ENCODE measurements around the gene FLNA. TPM values are rescaled to one million over a fixed set of nuclear protein-coding genes. Genes with fewer than 3 reads are reported as not detected.
"Not testable (repeated sequence)": the region's sequence is repeated elsewhere in the genome, so short reads cannot be mapped to it uniquely, and the experiment has no call there.

The FLNA gene
- total RNA-seq, 5 donors from 2014 or later (not counting 1 experiment from before 2014, with no cell fraction given), result 893 to 1,483 (median 1,268) TPM

DNA sequence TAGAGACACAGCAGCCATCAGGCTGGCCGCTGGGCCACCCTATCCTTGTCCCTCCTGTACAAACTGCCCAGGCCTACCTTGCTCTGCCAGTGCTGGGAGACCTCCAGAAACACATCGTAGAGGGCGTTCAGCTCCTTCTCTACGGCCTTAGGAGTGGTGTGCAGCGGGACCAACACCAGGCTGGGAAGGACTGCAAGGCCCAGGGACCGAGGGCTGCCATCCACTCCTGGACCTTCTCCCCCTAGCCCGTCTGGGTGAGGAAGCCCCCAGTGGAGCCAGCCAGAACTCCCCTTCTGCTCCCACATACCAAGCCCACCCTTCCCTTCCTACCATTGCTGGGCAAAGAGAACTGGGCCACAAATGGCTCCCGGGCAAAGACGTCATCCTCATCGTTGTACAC is 28.8 kb upstream of the FLNA start:
- DNase-seq, result no peak
- Histone ChIP-seq H3K4me3 (ENCODE audit: control insufficient read depth in 1 of 2, extremely low read depth in 1 of 2, low read length in 1 of 2) (no peak overlapping the region), H3K9me3 (no peaks in the 10 kb centered on the region), H3K27me3 (replicated peaks in 1 of 2; ENCODE audit: control insufficient read depth in 2 of 2, extremely low read depth in 1 of 2, insufficient read depth in 2 of 2, low read length in 1 of 2) (no peaks in the 10 kb centered on the region), H3K36me3 (ENCODE audit: control insufficient read depth in 2 of 2, extremely low read depth in 1 of 2, insufficient read depth in 1 of 2, low read length in 1 of 2) (peaks cover 0 to 20% of the 10 kb centered on the region in 2 donors), H3K27ac (ENCODE audit: low read length) (no peak overlapping the region), H3K4me1 (ENCODE audit: control insufficient read depth in 1 of 2, extremely low read depth in 1 of 2, insufficient read depth in 2 of 2, low read length in 2 of 2) (peaks cover 3 to 25% of the 10 kb centered on the region in 2 experiments)
- peaks cover 22% of the 10 kb centered on the region for H3K36me3 Mint-ChIP-seq
- WGBS (ENCODE audit: insufficient coverage), result 94% methylated on average over 3 of the region's 10 CpGs
- no peak overlapping the region for H3K27ac Mint-ChIP-seq
- H3K4me1 Mint-ChIP-seq, result peaks cover 17 to 26% (median 20%) of the 10 kb centered on the region in 3 donors
- no peak overlapping the region for H3K4me3 Mint-ChIP-seq
- no peaks in the 10 kb centered on the region for H3K9me3 Mint-ChIP-seq
- ChIA-PET CTCF (no interaction called here), POLR2A (no interaction called here)
- no peaks in the 10 kb centered on the region for H3K27me3 Mint-ChIP-seq
- ATAC-seq (replicated peaks in 1 of 4), result no peak

DNA sequence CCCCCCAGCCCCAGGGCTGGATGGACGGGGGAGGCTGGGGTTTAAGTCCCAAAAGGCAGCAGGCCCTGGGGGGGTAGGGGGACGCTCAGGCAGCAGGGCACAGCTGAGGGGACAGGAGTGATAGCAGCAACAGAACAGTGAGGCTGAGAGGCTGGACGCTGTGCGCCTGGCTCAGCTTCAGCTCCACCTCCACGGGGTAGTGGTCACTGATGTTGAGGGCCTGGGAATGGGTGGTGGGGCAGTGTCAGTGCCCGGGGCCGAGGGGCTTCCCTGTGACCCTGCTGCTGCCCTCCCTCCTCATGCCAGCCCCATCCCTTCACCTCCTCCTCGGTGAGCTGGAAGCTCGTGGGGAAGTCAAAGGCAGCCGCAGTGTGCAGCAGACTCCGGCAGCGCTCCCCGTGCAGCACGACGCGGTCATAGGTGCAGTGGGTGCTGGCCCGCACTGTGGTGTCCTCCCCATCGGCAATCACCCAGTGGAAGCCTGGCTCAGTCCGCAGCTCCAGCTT is 28.2 kb upstream of the FLNA start:
- POLR2A ChIA-PET, result no interaction called here
- no peak overlapping the region for H3K27ac Mint-ChIP-seq
- DNase-seq, result no peak

DNA sequence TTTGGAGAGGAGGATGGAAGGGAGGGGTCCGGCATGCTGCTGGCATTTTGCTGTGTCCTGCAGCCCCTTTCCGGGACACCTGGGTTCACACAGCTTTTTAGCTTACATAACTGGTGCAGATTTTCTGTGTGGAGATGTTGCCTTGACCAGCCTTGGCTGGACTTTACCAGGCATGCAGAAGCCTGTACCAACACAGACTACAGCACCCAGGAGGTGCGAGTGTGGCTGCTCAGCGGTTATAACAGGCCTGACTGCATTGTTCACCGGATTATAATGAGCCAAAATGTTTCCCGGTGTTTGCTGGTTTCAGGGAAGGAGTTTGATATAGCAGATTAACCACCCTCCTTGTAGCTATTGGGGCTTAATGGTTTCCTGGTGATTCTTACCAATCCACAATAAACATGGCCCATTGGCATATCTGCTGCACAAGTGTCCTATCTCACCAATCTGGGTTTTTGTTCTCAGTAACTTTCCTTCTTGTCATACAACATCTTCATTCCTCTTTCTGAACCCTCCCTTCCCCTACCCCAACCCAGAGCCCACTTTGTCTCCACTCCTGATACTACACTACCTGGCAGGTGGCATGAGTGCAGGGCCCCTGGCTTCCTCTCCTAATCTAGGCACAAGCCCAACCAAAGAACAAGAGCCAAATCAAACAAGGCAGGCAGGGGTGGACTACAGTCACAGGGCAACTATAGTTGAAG is 27.6 kb upstream of the FLNA start:
- no peaks in the 10 kb centered on the region for H3K27me3 Mint-ChIP-seq
- peaks cover 0 to 20% of the 10 kb centered on the region in 2 donors for H3K36me3 ChIP-seq (ENCODE audit: control insufficient read depth in 2 of 2, extremely low read depth in 1 of 2, insufficient read depth in 1 of 2, low read length in 1 of 2)
- POLR2A ChIA-PET, result no interaction called here
- H3K27ac ChIP-seq (ENCODE audit: low read length), result no peak overlapping the region
- CTCF ChIA-PET, result interaction anchor here in 1 of 2 donors (0.5 kb wide), 1 partner anchor 22 kb away, joined by 11 read pairs; no protein-coding TSS in a partner anchor
- WGBS (ENCODE audit: insufficient coverage), result no CpG with 5 or more reads among the region's 6 CpGs
- no peak overlapping the region for H3K27ac Mint-ChIP-seq
- peaks cover 3 to 29% of the 10 kb centered on the region in 2 experiments for H3K4me1 ChIP-seq (ENCODE audit: control insufficient read depth in 1 of 2, extremely low read depth in 1 of 2, insufficient read depth in 2 of 2, low read length in 2 of 2)
- H3K36me3 Mint-ChIP-seq, result peaks cover 23% of the 10 kb centered on the region
- H3K4me3 ChIP-seq (ENCODE audit: control insufficient read depth in 1 of 2, extremely low read depth in 1 of 2, low read length in 1 of 2), result no peak overlapping the region
- ATAC-seq (replicated peaks in 1 of 4), result no peak
- H3K4me1 Mint-ChIP-seq, result peaks cover 20 to 28% (median 20%) of the 10 kb centered on the region in 3 donors
- no peaks in the 10 kb centered on the region for H3K9me3 ChIP-seq
- H3K27me3 ChIP-seq (replicated peaks in 1 of 2; ENCODE audit: control insufficient read depth in 2 of 2, extremely low read depth in 1 of 2, insufficient read depth in 2 of 2, low read length in 1 of 2), result no peaks in the 10 kb centered on the region
- no peaks in the 10 kb centered on the region for H3K9me3 Mint-ChIP-seq
- H3K4me3 Mint-ChIP-seq, result no peak overlapping the region
- DNase-seq, result no peak

More for the DNA sequence above, 28.2 kb upstream of the FLNA start:
- Histone ChIP-seq H3K27me3 (replicated peaks in 1 of 2; ENCODE audit: control insufficient read depth in 2 of 2, extremely low read depth in 1 of 2, insufficient read depth in 2 of 2, low read length in 1 of 2) (no peaks in the 10 kb centered on the region), H3K4me1 (ENCODE audit: control insufficient read depth in 1 of 2, extremely low read depth in 1 of 2, insufficient read depth in 2 of 2, low read length in 2 of 2) (peaks cover 3 to 25% of the 10 kb centered on the region in 2 experiments), H3K9me3 (no peaks in the 10 kb centered on the region), H3K4me3 (ENCODE audit: control insufficient read depth in 1 of 2, extremely low read depth in 1 of 2, low read length in 1 of 2) (no peak overlapping the region), H3K36me3 (ENCODE audit: control insufficient read depth in 2 of 2, extremely low read depth in 1 of 2, insufficient read depth in 1 of 2, low read length in 1 of 2) (peaks cover 0 to 20% of the 10 kb centered on the region in 2 donors), H3K27ac (ENCODE audit: low read length) (no peak overlapping the region)
- no peak for ATAC-seq (replicated peaks in 1 of 4)
- no peaks in the 10 kb centered on the region for H3K27me3 Mint-ChIP-seq
- H3K4me1 Mint-ChIP-seq, result peaks cover 19 to 28% (median 20%) of the 10 kb centered on the region in 3 donors
- H3K4me3 Mint-ChIP-seq, result no peak overlapping the region
- 89% methylated on average over 3 of the region's 19 CpGs for WGBS (ENCODE audit: insufficient coverage)
- H3K36me3 Mint-ChIP-seq, result peaks cover 23% of the 10 kb centered on the region
- CTCF ChIA-PET, result interaction anchor here in 1 of 2 donors (0.5 kb wide), 1 partner anchor 21 kb away, joined by 11 read pairs; no protein-coding TSS in a partner anchor
- no peaks in the 10 kb centered on the region for H3K9me3 Mint-ChIP-seq

DNA sequence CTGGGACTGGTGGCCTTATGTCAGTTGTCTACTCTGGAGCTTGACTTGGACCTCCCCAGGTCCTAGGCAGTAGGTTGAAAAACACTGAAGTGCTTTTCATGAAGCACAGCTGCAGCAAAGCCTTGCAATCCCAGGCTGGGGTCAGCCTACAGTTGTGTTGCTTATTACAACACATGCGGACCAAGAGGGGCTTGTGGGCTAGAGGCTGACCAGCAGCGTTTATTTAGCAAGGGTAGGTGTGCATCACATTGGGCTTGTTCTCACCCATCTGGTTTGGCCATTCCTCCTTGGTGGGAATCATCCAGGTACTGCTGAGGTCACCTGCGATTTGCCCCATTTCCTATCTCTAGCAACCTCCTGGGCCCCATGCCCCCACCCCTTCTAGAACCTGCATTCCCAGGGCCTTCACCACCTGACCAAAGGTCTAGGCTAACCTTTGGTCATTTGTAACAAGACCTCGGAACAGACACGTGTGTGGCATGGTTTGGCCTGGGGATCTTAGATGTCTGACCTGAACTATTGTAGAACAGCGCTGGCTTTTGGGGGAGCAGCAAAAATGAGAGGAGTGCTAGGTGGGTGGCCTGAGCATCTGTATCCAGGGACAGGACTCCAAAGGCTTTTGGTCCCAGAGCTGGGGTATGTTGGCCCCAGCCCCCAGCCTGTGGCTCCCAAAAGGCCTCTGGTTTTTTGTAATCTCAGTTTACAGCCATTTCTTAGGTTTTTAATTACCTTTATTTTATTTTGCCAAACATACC is 26.8 kb upstream of the FLNA start:
- ATAC-seq (replicated peaks in 1 of 4) (no peak), DNase-seq (no peak)
- Mint-ChIP-seq H3K9me3 (no peaks in the 10 kb centered on the region), H3K27me3 (no peaks in the 10 kb centered on the region), H3K27ac (peak overlapping the region; percentile 23 to 39), H3K4me3 (peak overlapping the region in 2 of 3 donors; percentile 21), H3K4me1 (peaks cover 20 to 30% (median 22%) of the 10 kb centered on the region in 3 donors), H3K36me3 (peaks cover 23% of the 10 kb centered on the region)
- POLR2A ChIA-PET, result no interaction called here
- Histone ChIP-seq H3K4me3 (ENCODE audit: control insufficient read depth in 1 of 2, extremely low read depth in 1 of 2, low read length in 1 of 2) (no peak overlapping the region), H3K27me3 (replicated peaks in 1 of 2; ENCODE audit: control insufficient read depth in 2 of 2, extremely low read depth in 1 of 2, insufficient read depth in 2 of 2, low read length in 1 of 2) (no peaks in the 10 kb centered on the region), H3K4me1 (ENCODE audit: control insufficient read depth in 1 of 2, extremely low read depth in 1 of 2, insufficient read depth in 2 of 2, low read length in 2 of 2) (peaks cover 3 to 32% of the 10 kb centered on the region in 2 experiments), H3K27ac (ENCODE audit: low read length) (peak overlapping the region; percentile 23), H3K9me3 (no peaks in the 10 kb centered on the region), H3K36me3 (ENCODE audit: control insufficient read depth in 2 of 2, extremely low read depth in 1 of 2, insufficient read depth in 1 of 2, low read length in 1 of 2) (peaks cover 0 to 20% of the 10 kb centered on the region in 2 donors)
- 32% methylated on average over 3 of the region's 6 CpGs for WGBS (ENCODE audit: insufficient coverage)
- CTCF ChIA-PET, result no interaction called here

DNA sequence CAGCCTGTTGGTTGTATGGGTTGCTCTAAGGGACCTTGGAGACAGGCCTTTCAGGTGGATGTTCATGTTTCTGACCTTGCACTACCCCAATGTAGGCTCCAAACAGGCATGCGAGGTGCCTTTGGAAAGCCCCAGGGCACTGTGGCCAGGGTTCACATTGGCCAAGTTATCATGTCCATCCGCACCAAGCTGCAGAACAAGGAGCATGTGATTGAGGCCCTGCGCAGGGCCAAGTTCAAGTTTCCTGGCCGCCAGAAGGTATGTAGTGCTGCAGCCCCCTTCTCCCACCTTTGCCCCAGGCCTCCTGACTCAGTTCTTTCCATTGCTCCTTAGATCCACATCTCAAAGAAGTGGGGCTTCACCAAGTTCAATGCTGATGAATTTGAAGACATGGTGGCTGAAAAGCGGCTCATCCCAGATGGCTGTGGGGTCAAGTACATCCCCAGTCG is 26.0 kb upstream of the FLNA start:
- ATAC-seq (replicated peaks in 1 of 4); DNase-seq; H3K27me3 Mint-ChIP-seq; POLR2A ChIA-PET; H3K9me3 Mint-ChIP-seq; H3K4me3 ChIP-seq (ENCODE audit: control insufficient read depth in 1 of 2, extremely low read depth in 1 of 2, low read length in 1 of 2); H3K9me3 ChIP-seq; H3K27me3 ChIP-seq (replicated peaks in 1 of 2; ENCODE audit: control insufficient read depth in 2 of 2, extremely low read depth in 1 of 2, insufficient read depth in 2 of 2, low read length in 1 of 2): not testable (repeated sequence)
- Histone ChIP-seq H3K36me3 (ENCODE audit: control insufficient read depth in 2 of 2, extremely low read depth in 1 of 2, insufficient read depth in 1 of 2, low read length in 1 of 2) (peaks cover 0 to 20% of the 10 kb centered on the region in 2 donors), H3K27ac (ENCODE audit: low read length) (peak overlapping the region; percentile 99), H3K4me1 (ENCODE audit: control insufficient read depth in 1 of 2, extremely low read depth in 1 of 2, insufficient read depth in 2 of 2, low read length in 2 of 2) (peaks cover 3 to 32% of the 10 kb centered on the region in 2 experiments)
- CTCF ChIA-PET, result interaction anchor here in 1 of 2 donors (0.6 to 0.8 kb wide), 2 partner anchors 135 to 578 kb away, joined by 3 read pairs; no protein-coding TSS in a partner anchor
- Mint-ChIP-seq H3K4me3 (peak overlapping the region; percentile 37 to 99 (median 97)), H3K36me3 (peaks cover 23% of the 10 kb centered on the region), H3K27ac (peak overlapping the region; percentile 39 to 100), H3K4me1 (peaks cover 20 to 30% (median 22%) of the 10 kb centered on the region in 3 donors)
- no CpG with 5 or more reads among the region's 6 CpGs for WGBS (ENCODE audit: insufficient coverage)
